NCI-H146 (cell line): Measurements from ENCODE around the gene CD46.

Source experiments
- DNase-seq: peaks from one replicate; lab custom pipeline; 2025; lab: John Stamatoyannopoulos, UW

CD46 gene

GRCh38 chr1:207814469-207814868, 62.6 kb downstream of the CD46 start:
- DNase-seq: no peak

- DNase-seq: no peak
These were observed 63.6 kb downstream of the CD46 start for GRCh38 chr1:207815466-207815865.

DNA sequence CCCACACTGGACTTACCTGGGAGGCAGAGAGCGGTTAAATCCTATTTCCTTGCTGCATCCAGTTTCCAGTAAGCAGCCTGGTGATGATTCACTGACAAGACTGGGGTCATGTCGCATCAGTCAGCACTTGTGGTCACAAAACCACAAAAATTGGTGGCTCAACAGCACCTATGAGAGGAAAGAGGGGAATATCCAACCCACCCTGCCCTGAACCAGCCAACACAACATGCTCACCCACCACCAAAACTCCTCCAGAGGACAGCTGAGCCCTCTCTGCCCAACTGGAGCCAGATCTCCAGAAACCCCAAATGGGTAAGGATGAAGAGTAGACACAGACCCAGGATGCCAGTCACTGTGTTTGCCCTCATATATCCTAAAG, 64.0 kb downstream of the CD46 start:
- no peak for DNase-seq

DNA sequence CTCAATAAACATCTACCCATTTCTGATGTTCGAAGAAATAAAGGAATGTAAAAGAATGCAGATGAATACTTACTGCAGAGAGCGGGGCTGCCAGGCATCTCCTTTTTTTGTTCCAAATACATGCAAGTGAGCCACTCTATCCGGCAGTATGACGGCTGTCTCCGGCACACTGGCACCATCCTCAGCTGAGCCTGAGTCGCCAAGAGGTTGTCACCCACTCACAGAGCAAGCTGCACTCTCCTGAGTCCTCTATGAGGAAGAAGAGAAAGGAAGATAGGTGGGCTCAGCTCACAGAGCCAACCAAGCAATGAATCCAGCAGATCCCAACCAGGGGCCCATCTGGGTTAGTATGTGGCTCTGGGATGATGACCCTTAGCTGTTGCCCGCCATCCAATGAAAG, 65.3 kb downstream of the CD46 start:
- no peak for DNase-seq

GRCh38 chr1:207817778-207818751, 66.2 kb downstream of the CD46 start:
- DNase-seq: no peak

- peak; percentile 4 for DNase-seq
These were observed 67.2 kb downstream of the CD46 start for GRCh38 chr1:207818971-207819451.

DNA sequence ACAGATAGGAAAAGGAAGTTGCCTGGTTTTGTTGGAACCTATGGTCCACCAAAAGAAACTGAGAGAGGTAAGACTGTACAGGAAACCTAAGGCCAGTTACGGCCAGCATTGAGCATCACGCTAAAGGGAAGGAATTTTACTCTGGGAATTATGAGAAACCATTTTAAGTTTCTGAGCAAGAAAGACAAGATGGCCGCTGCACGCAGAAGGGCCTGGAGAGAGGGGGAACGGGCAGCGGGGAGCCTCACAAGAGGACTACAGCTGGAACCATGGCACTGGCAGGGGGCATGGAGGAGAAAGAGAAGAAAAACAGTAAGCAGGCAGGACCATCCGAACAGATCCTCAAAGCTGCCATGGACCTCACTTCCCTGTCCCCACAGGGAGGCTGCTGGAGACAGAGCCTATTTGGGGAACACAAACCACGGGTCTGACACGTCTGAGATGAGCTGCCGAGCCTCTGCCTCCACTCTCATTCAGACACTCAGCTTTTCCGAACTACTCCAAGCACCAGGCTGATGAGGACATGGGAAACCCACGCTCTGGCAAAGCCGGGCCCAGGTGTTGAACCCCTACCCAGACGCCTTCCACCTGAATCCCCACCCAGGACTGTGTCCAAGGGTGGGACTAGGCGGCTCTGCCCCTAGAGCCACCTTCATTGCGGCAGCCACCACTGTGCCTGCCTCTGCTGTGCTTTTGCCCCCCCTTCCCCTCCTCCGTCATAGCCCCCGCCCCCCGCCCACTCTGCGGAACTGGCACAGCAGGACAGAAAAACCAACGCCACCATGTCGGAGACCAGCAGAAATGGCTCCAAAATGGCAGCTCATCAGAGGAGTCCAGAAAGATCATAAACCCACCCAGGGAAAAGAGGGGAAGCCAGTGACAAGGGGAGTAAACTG, 69.0 kb downstream of the CD46 start:
- no peak for DNase-seq

- DNase-seq: no peak
These were observed 69.7 kb downstream of the CD46 start for GRCh38 chr1:207821464-207822045.

- no peak for DNase-seq
These were observed 70.3 kb downstream of the CD46 start for GRCh38 chr1:207822124-207822601.

GRCh38 chr1:207822602-207823451, 71.0 kb downstream of the CD46 start:
- peak; percentile 26 for DNase-seq

GRCh38 chr1:207823531-207823879, 71.7 kb downstream of the CD46 start:
- no peak for DNase-seq

GRCh38 chr1:207823880-207824566, 72.2 kb downstream of the CD46 start:
- no peak for DNase-seq

GRCh38 chr1:207824691-207825408, 73.0 kb downstream of the CD46 start:
- DNase-seq: no peak

GRCh38 chr1:207825409-207825695, 73.5 kb downstream of the CD46 start:
- DNase-seq: no peak

DNA sequence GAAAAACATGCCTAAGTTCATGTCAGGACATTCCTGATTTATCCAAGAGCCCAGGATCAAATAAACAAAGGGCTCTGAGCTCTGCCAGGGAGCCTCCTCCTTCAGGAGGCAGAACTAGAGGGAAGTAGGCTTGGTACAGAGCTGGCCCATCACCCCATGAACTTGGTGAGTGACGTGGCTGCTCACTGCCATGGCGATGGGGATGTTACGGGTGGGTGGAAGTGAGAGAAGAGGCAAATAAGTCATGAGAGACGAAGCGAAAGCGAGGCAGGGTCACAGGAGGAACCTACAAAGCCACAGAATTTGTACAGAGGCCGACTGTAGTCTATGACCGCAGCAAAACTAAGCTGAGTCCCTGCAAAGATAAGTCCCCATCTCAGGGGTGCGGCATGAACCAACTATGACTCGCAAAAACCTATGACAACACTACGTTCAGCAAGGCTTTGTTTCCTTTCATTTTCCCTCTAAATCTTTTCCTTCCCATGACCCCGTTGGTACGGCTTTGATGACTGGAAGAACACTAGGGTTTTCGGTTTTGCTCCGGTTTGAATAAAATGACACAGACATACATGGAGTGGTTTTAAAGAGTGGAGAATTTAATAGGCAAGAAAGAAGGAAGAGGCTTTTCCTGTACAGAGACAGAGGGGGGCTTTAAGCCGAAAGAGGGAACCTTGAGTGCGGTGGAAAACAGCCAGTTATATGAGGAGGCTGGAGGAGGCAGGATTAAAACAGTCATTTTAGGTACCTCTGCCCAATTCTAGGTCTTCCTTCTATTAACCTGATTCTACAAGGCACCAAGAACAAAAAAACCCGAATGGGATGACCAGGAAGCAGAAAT, 74.1 kb downstream of the CD46 start:
- DNase-seq: no peak

DNA sequence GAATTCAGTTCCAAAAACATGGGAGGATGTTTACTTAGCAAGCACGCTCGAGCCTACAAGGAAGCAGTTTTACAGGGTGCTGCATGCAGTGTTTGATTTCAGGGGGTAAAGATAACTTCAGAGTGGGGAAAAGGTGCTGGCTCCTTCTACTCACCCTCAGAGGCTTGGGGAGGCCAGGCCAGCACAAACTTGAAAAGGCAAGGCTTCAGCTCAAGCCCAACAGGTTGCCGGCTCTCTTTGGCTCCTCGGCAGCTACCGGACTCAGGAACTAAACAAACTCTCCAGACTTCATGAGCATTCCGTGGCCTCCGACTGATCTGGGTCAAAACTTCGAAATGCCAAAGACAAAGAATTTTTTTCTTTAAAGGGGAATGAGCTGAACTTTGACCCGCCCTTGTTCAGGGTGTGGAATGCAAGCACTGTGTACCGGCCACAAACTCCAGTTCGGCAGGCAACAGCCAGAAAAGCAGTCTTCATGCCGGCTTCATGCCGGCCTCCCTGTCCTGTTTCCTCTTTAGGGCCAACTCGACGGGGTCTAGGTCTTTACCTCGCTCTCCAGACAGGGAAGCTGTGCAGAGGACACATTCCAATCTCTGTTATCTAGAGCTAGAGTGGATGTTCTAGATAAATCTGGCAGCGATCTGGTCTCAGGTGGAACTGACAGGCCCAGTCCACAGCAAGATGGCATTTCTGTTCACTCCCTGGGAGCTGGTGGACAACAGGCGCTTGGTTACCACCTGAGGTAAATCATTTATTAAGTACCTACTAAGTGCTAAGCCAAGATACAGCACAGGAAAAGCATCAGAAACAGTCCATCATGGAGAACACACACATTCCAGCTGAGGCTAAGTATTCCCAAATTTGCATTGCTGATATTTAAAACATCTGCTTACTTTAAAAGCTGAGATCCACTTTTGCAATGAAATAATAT, 75.0 kb downstream of the CD46 start:
- no peak for DNase-seq

DNA sequence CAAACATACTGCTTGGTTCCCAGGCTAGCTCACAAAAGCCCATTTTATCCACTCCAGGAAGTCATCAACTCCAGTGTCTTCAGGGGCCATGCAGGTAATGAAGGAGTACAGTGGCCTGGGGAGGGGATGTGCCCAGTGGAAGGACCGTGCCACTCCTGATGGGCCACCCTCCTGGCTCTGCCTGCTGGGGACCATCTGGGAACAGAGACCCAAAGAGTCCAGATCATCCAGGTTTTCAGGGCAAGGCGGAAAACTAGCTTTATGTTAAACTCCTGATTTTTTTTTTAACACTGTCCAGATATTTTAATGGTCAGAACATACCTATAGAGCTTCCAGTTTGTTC, 75.6 kb downstream of the CD46 start:
- DNase-seq: no peak

- no peak for DNase-seq
These were observed 76.2 kb downstream of the CD46 start for GRCh38 chr1:207828046-207828445.
